ENCODE data around the gene TMEM88. TPM values are rescaled to one million over a fixed set of nuclear protein-coding genes. Genes with fewer than 3 reads are reported as not detected.

Gene TMEM88
- total and polyA plus RNA-seq, 5 donors, result 9.0 to 74.5 (median 17.1) TPM

- H3K4me1 ChIP-seq (ENCODE audit: control insufficient read depth, insufficient read depth, low read length), result peaks cover 5% of the 10 kb centered on the region
- peak overlapping the region; percentile 38 for H3K27ac ChIP-seq (ENCODE audit: low read length)
- ATAC-seq (no peak), DNase-seq (peak in 2 of 3 donors; percentile 34 to 56)
- 71% methylated on average over 15 of the region's 15 CpGs for WGBS
- H3K9me3 ChIP-seq (ENCODE audit: control insufficient read depth, low read length), result no peaks in the 10 kb centered on the region
- H3K27me3 ChIP-seq (ENCODE audit: control insufficient read depth, insufficient read depth), result no peaks in the 10 kb centered on the region
- H3K4me3 ChIP-seq (ENCODE audit: low read length), result no peak overlapping the region
- intact Hi-C loops (cut with DNase I), result loop anchor here in 1 of 4 donors (10.0 kb wide), 1 partner anchor 299 kb away; no protein-coding TSS in a partner anchor
Measured at GRCh38 chr17:7845359-7846062, 9.4 kb upstream of the TMEM88 start.

GRCh38 chr17:7846063-7846735 is 8.7 kb upstream of the TMEM88 start:
- H3K4me3 ChIP-seq (ENCODE audit: low read length), result no peak overlapping the region
- H3K27me3 ChIP-seq (ENCODE audit: control insufficient read depth, insufficient read depth), result no peaks in the 10 kb centered on the region
- H3K27ac ChIP-seq (ENCODE audit: low read length), result no peak overlapping the region
- DNase-seq (peak; percentile 28 to 52 (median 51)), ATAC-seq (no peak)
- H3K9me3 ChIP-seq (ENCODE audit: control insufficient read depth, low read length), result no peaks in the 10 kb centered on the region
- intact Hi-C loops (cut with DNase I), result loop anchor here in 1 of 4 donors (10.0 kb wide), 1 partner anchor 299 kb away; no protein-coding TSS in a partner anchor
- peaks cover 1% of the 10 kb centered on the region for H3K4me1 ChIP-seq (ENCODE audit: control insufficient read depth, insufficient read depth, low read length)
- 86% methylated on average over 22 of the region's 22 CpGs for WGBS

GRCh38 chr17:7846765-7847661 is 7.9 kb upstream of the TMEM88 start:
- H3K4me1 ChIP-seq (ENCODE audit: control insufficient read depth, insufficient read depth, low read length), result no peaks in the 10 kb centered on the region
- intact Hi-C loops (cut with DNase I), result loop anchor here in 1 of 4 donors (10.0 kb wide), 1 partner anchor 298 kb away; no protein-coding TSS in a partner anchor
- peak; percentile 33 to 63 (median 57) for DNase-seq
- H3K27me3 ChIP-seq (ENCODE audit: control insufficient read depth, insufficient read depth), result no peaks in the 10 kb centered on the region
- WGBS, result 86% methylated on average over 34 of the region's 34 CpGs
- no peak for ATAC-seq
- H3K4me3 ChIP-seq (ENCODE audit: low read length), result no peak overlapping the region
- no peaks in the 10 kb centered on the region for H3K9me3 ChIP-seq (ENCODE audit: control insufficient read depth, low read length)
- no peak overlapping the region for H3K27ac ChIP-seq (ENCODE audit: low read length)

GRCh38 chr17:7848131-7848579 is 6.7 kb upstream of the TMEM88 start:
- no peak for ATAC-seq
- intact Hi-C loops (cut with DNase I), result loop anchor here in 1 of 4 donors (10.0 kb wide), 1 partner anchor 297 kb away; no protein-coding TSS in a partner anchor

GRCh38 chr17:7848739-7849129 is 6.1 kb upstream of the TMEM88 start:
- no peaks in the 10 kb centered on the region for H3K4me1 ChIP-seq (ENCODE audit: control insufficient read depth, insufficient read depth, low read length)
- no peak overlapping the region for H3K4me3 ChIP-seq (ENCODE audit: low read length)
- no peaks in the 10 kb centered on the region for H3K9me3 ChIP-seq (ENCODE audit: control insufficient read depth, low read length)
- ATAC-seq (no peak), DNase-seq (peak in 2 of 3 donors; percentile 37 to 52)
- H3K27me3 ChIP-seq (ENCODE audit: control insufficient read depth, insufficient read depth), result no peaks in the 10 kb centered on the region
- intact Hi-C loops (cut with DNase I), result loop anchor here in 1 of 4 donors (10.0 kb wide), 1 partner anchor 296 kb away; no protein-coding TSS in a partner anchor
- H3K27ac ChIP-seq (ENCODE audit: low read length), result no peak overlapping the region
- WGBS, result 88% methylated on average over 21 of the region's 21 CpGs

More at GRCh38 chr17:7848131-7848579, 6.7 kb upstream of the TMEM88 start:
- peak in 2 of 3 donors; percentile 27 to 58 for DNase-seq
- 83% methylated on average over 20 of the region's 20 CpGs for WGBS
- Histone ChIP-seq H3K27ac (ENCODE audit: low read length) (no peak overlapping the region), H3K4me3 (ENCODE audit: low read length) (no peak overlapping the region), H3K9me3 (ENCODE audit: control insufficient read depth, low read length) (no peaks in the 10 kb centered on the region), H3K27me3 (ENCODE audit: control insufficient read depth, insufficient read depth) (no peaks in the 10 kb centered on the region), H3K4me1 (ENCODE audit: control insufficient read depth, insufficient read depth, low read length) (no peaks in the 10 kb centered on the region)

- Histone ChIP-seq H3K4me3 (ENCODE audit: low read length) (no peak overlapping the region), H3K27ac (ENCODE audit: low read length) (no peak overlapping the region), H3K9me3 (ENCODE audit: control insufficient read depth, low read length) (no peaks in the 10 kb centered on the region), H3K27me3 (ENCODE audit: control insufficient read depth, insufficient read depth) (no peaks in the 10 kb centered on the region), H3K4me1 (ENCODE audit: control insufficient read depth, insufficient read depth, low read length) (no peaks in the 10 kb centered on the region)
- no peak for ATAC-seq
- WGBS, result 85% methylated on average over 35 of the region's 35 CpGs
- peak in 2 of 3 donors; percentile 57 to 58 for DNase-seq
- intact Hi-C loops (cut with DNase I), result loop anchor here in 1 of 4 donors (10.0 kb wide), 1 partner anchor 296 kb away; no protein-coding TSS in a partner anchor
Measured at GRCh38 chr17:7849130-7849750, 5.6 kb upstream of the TMEM88 start.

- Histone ChIP-seq H3K4me1 (ENCODE audit: control insufficient read depth, insufficient read depth, low read length) (no peaks in the 10 kb centered on the region), H3K9me3 (ENCODE audit: control insufficient read depth, low read length) (no peaks in the 10 kb centered on the region), H3K27ac (ENCODE audit: low read length) (no peak overlapping the region), H3K4me3 (ENCODE audit: low read length) (no peak overlapping the region), H3K27me3 (ENCODE audit: control insufficient read depth, insufficient read depth) (no peaks in the 10 kb centered on the region)
- 87% methylated on average over 12 of the region's 12 CpGs for WGBS
- DNase-seq (peak in 1 of 3 donors; percentile 58), ATAC-seq (no peak)
- intact Hi-C loops (cut with DNase I), result loop anchor here in 1 of 4 donors (10.0 kb wide), 2 partner anchors 105 to 295 kb away; no protein-coding TSS in a partner anchor
Measured at GRCh38 chr17:7849751-7850504, 4.9 kb upstream of the TMEM88 start.

- Histone ChIP-seq H3K4me3 (ENCODE audit: low read length) (no peak overlapping the region), H3K9me3 (ENCODE audit: control insufficient read depth, low read length) (no peaks in the 10 kb centered on the region), H3K4me1 (ENCODE audit: control insufficient read depth, insufficient read depth, low read length) (no peaks in the 10 kb centered on the region), H3K27me3 (ENCODE audit: control insufficient read depth, insufficient read depth) (no peaks in the 10 kb centered on the region), H3K27ac (ENCODE audit: low read length) (no peak overlapping the region)
- DNase-seq (peak; percentile 23 to 51 (median 50)), ATAC-seq (no peak)
- intact Hi-C loops (cut with DNase I), result loop anchor here in 1 of 4 donors (10.0 kb wide), 1 partner anchor 106 kb away; no protein-coding TSS in a partner anchor
- WGBS, result 90% methylated on average over 17 of the region's 17 CpGs
Measured at GRCh38 chr17:7850701-7851437, 4.0 kb upstream of the TMEM88 start.

All from right cardiac atrium (tissue), 5 donors.